Measurements from ENCODE around the gene MID1. TPM values are rescaled to one million over a fixed set of nuclear protein-coding genes. Genes with fewer than 3 reads are reported as not detected.

Gene MID1
- total RNA-seq, 4 donors from 2014 or later = 17.0 to 23.4 (median 19.0) TPM

DNA sequence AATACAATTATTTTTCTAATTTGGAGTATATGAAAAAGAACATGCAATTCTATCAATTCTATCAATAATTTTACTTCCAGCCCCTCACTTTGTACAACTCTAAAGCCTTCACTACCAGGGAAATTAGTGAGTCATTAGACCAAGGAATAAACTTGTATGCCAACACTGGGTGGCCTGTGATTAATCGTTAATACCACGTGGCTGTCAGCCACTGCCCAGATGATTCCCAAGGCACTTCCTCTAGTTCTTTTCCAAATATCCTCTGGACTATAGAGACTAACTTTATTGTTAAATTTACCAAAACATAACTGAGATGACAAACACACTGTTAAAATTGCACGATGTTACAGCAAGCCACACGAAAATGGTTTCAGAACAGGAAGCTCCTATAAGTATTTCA is 45.7 kb downstream of the MID1 start:
- H3K27ac ChIP-seq = no peak overlapping the region
- H3K36me3 ChIP-seq = no peaks in the 10 kb centered on the region
- H3K9me3 ChIP-seq = no peaks in the 10 kb centered on the region
- 58 to 69% methylated on average over 4 of the region's 4 CpGs for WGBS, 2 donors (ENCODE audit: low coverage in 1 of 2)
- H3K27me3 ChIP-seq = no peaks in the 10 kb centered on the region
- ATAC-seq = no peak
- no peak for TF ChIP-seq POLR2AphosphoS5 (IDR thresholded peaks at IDR 0.05)
- no peak for TF ChIP-seq POLR2A (IDR thresholded peaks at IDR 0.05)
- no peak for TF ChIP-seq EP300 (IDR thresholded peaks at IDR 0.05)
- TF ChIP-seq, protein P1, sequence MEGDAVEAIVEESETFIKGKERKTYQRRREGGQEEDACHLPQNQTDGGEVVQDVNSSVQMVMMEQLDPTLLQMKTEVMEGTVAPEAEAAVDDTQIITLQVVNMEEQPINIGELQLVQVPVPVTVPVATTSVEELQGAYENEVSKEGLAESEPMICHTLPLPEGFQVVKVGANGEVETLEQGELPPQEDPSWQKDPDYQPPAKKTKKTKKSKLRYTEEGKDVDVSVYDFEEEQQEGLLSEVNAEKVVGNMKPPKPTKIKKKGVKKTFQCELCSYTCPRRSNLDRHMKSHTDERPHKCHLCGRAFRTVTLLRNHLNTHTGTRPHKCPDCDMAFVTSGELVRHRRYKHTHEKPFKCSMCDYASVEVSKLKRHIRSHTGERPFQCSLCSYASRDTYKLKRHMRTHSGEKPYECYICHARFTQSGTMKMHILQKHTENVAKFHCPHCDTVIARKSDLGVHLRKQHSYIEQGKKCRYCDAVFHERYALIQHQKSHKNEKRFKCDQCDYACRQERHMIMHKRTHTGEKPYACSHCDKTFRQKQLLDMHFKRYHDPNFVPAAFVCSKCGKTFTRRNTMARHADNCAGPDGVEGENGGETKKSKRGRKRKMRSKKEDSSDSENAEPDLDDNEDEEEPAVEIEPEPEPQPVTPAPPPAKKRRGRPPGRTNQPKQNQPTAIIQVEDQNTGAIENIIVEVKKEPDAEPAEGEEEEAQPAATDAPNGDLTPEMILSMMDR (IDR thresholded peaks at IDR 0.05) = no peak
- H3K4me1 ChIP-seq = peaks cover 0 to 48% (median 3%) of the 10 kb centered on the region in 3 donors
- H3K4me3 ChIP-seq = no peak overlapping the region

DNA sequence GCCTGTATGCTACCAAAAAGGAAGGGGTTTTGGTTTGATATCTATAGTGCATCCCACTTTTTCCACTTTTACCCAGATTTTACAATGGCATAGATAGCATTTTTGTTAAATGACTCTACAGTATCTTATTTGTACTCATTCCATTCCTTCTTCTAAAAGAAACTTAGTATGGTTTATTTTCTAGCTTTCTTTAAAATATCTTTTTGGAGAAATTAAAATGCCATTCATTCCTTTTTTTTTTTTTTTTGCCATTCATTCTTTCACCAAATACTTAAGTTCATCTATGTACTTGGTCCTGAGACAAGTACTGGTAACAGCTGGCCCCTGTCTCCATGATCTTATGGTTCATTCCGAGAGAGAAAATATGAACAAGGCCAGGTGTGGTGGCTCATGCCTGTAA is 49.1 kb downstream of the MID1 start:
- H3K36me3 ChIP-seq = no peaks in the 10 kb centered on the region
- H3K27ac ChIP-seq = no peak overlapping the region
- ATAC-seq = no peak
- H3K27me3 ChIP-seq = no peaks in the 10 kb centered on the region
- TF ChIP-seq EP300 (IDR thresholded peaks at IDR 0.05) (no peak), POLR2A (IDR thresholded peaks at IDR 0.05) (no peak), POLR2AphosphoS5 (IDR thresholded peaks at IDR 0.05) (no peak)
- TF ChIP-seq, protein P1 (IDR thresholded peaks at IDR 0.05) = no peak
- no peak overlapping the region for H3K4me3 ChIP-seq
- WGBS, 2 donors (ENCODE audit: low coverage in 1 of 2) = 60% methylated on average over 1 of the region's 1 CpG; no CpG with 5 or more reads in 1 of the 2 donors
- no peaks in the 10 kb centered on the region for H3K9me3 ChIP-seq
- peaks cover 0 to 16% (median 0%) of the 10 kb centered on the region in 3 donors for H3K4me1 ChIP-seq

DNA sequence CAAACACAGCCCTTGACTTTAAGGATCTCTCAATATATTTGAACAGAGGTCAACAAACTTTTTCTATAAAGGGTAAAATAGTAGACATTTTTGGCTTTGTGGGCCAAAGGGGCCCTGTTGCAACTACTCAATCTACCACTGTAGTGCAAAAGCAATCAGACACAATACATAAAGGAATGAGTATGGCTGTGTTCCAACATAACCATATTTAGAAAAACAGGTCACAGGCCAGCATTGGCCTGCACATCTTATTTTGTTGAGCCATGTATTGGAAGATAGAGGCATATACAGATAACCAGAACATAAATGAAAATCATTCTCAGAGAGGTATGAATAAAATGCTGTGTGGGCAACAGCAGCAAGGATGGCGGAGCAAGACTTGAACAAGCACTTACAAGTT is 49.8 kb downstream of the MID1 start:
- ATAC-seq = no peak
- 89 to 92% methylated on average over 1 of the region's 1 CpG for WGBS, 2 donors (ENCODE audit: low coverage in 1 of 2)
- no peak overlapping the region for H3K27ac ChIP-seq
- H3K4me1 ChIP-seq = peaks cover 0 to 11% (median 0%) of the 10 kb centered on the region in 3 donors
- H3K9me3 ChIP-seq = no peaks in the 10 kb centered on the region
- no peaks in the 10 kb centered on the region for H3K36me3 ChIP-seq
- no peaks in the 10 kb centered on the region for H3K27me3 ChIP-seq
- no peak overlapping the region for H3K4me3 ChIP-seq
- TF ChIP-seq POLR2AphosphoS5 (IDR thresholded peaks at IDR 0.05) = no peak
- TF ChIP-seq EP300 (IDR thresholded peaks at IDR 0.05) = no peak

DNA sequence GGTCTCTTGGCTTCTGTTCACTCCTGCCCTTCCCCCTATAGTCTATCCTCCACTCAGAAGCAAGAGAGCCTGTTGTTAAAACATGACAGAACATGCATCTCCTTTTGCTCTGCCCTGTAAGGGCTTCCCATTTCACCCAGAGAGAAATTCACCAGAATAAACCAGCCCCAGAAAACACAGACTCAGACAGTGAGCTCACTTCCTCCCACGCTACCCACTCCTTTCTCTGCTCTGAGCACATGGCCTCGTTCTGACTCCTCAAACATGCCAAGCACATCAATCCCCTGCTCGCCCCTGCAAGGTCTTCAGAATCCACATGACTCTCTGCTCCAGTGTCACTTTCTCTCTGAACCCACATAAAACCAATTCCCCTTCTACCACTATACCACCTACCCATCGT is 50.4 kb downstream of the MID1 start:
- H3K4me1 ChIP-seq = peaks cover 0 to 15% (median 0%) of the 10 kb centered on the region in 3 donors
- no peaks in the 10 kb centered on the region for H3K36me3 ChIP-seq
- no peaks in the 10 kb centered on the region for H3K9me3 ChIP-seq
- no peak overlapping the region for H3K4me3 ChIP-seq
- H3K27ac ChIP-seq = no peak overlapping the region
- 44 to 69% methylated on average over 2 to 4 of the region's 4 CpGs for WGBS, 2 donors (ENCODE audit: low coverage in 1 of 2)
- TF ChIP-seq, protein P1 (IDR thresholded peaks at IDR 0.05) = no peak
- TF ChIP-seq EP300 (IDR thresholded peaks at IDR 0.05) (no peak), POLR2AphosphoS5 (IDR thresholded peaks at IDR 0.05) (no peak), POLR2A (IDR thresholded peaks at IDR 0.05) (no peak)
- no peak for ATAC-seq
- H3K27me3 ChIP-seq = no peaks in the 10 kb centered on the region

DNA sequence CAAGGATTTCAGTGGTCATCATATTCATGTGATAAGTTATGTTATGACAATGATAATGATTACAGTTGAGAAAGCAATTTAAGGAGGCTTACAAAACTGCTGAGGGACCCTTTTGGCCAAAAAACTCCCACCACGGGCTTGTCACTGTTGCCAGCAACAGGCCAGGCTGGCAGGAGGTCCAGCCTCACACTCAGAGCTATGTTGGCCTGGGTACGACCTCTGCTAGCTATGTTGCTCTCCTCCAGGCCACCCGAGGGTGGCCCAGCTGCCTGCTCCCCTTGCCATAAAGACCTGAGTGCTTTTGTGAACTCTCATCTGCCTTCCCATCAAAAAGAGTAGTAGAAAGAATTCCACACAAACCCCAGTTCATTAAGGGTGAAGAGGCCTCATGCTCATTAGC is 52.0 kb downstream of the MID1 start:
- no peak overlapping the region for H3K4me3 ChIP-seq
- ATAC-seq = no peak

DNA sequence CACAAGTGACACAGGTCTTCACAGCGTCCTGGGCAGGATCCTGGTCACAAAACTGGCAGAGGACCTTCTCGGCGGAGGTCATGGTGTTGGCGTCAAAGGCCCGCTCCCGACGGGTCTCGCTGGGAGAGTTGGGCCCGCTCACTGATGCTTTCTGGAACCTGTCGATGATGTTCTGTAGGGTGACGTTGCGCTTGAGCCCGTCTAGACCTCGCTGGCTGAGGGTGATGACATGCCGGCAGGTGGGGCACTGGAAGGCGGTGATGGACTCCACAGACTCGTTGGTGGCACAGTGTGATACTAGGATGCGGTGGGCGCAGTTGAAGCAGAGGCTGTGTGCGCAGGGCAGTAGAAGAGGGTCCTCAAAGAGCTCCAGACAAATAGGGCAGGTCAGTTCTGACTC is 53.2 kb downstream of the MID1 start:
- Histone ChIP-seq H3K4me3 (no peak overlapping the region), H3K36me3 (no peaks in the 10 kb centered on the region), H3K9me3 (no peaks in the 10 kb centered on the region), H3K4me1 (peaks cover 0 to 22% (median 0%) of the 10 kb centered on the region in 3 donors), H3K27ac (no peak overlapping the region), H3K27me3 (no peaks in the 10 kb centered on the region)
- WGBS, 2 donors (ENCODE audit: low coverage in 1 of 2) = no CpG with 5 or more reads among the region's 20 CpGs
- TF ChIP-seq, protein P1 (IDR thresholded peaks at IDR 0.05) = no peak
- TF ChIP-seq EP300 (IDR thresholded peaks at IDR 0.05) (no peak), POLR2AphosphoS5 (IDR thresholded peaks at IDR 0.05) (no peak), POLR2A (IDR thresholded peaks at IDR 0.05) (no peak)
- ATAC-seq = no peak

More for the DNA sequence above, 52.0 kb downstream of the MID1 start:
- TF ChIP-seq POLR2AphosphoS5 (IDR thresholded peaks at IDR 0.05) = no peak
- Histone ChIP-seq H3K9me3 (no peaks in the 10 kb centered on the region), H3K27me3 (no peaks in the 10 kb centered on the region), H3K27ac (no peak overlapping the region), H3K4me1 (peaks cover 0 to 22% (median 0%) of the 10 kb centered on the region in 3 donors), H3K36me3 (no peaks in the 10 kb centered on the region)
- 61 to 100% methylated on average over 1 to 2 of the region's 3 CpGs for WGBS, 2 donors (ENCODE audit: low coverage in 1 of 2)
